ENCODE data around the gene RAB11A. TPM values are rescaled to one million over a fixed set of nuclear protein-coding genes. Genes with fewer than 3 reads are reported as not detected.

The RAB11A gene
- total and polyA plus RNA-seq, 9 of the 15 experiments (the other 6 are each of a cell fraction or from before 2014, with no cell fraction given), result 129 to 369 (median 245) TPM

DNA sequence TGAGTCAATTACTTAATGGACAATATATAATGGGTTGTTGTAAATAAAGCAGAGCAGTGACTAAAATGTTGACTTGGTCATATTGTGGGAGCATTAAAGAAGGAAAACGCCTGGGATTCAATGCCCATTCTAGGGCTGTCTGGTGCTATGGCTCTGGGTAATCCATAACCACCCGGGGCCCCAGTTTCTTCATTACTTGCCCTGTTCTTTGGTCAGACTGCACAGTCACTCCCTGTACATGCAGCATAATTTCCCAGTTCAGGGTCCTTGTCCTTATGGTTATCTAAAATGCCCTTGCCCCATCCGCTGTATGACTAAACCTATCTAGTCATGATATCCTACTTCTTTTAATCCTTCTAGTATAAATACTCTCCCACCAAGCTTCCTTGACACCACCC, 49.7 kb upstream of the RAB11A start (continued):
- TF ChIP-seq, protein P1, sequence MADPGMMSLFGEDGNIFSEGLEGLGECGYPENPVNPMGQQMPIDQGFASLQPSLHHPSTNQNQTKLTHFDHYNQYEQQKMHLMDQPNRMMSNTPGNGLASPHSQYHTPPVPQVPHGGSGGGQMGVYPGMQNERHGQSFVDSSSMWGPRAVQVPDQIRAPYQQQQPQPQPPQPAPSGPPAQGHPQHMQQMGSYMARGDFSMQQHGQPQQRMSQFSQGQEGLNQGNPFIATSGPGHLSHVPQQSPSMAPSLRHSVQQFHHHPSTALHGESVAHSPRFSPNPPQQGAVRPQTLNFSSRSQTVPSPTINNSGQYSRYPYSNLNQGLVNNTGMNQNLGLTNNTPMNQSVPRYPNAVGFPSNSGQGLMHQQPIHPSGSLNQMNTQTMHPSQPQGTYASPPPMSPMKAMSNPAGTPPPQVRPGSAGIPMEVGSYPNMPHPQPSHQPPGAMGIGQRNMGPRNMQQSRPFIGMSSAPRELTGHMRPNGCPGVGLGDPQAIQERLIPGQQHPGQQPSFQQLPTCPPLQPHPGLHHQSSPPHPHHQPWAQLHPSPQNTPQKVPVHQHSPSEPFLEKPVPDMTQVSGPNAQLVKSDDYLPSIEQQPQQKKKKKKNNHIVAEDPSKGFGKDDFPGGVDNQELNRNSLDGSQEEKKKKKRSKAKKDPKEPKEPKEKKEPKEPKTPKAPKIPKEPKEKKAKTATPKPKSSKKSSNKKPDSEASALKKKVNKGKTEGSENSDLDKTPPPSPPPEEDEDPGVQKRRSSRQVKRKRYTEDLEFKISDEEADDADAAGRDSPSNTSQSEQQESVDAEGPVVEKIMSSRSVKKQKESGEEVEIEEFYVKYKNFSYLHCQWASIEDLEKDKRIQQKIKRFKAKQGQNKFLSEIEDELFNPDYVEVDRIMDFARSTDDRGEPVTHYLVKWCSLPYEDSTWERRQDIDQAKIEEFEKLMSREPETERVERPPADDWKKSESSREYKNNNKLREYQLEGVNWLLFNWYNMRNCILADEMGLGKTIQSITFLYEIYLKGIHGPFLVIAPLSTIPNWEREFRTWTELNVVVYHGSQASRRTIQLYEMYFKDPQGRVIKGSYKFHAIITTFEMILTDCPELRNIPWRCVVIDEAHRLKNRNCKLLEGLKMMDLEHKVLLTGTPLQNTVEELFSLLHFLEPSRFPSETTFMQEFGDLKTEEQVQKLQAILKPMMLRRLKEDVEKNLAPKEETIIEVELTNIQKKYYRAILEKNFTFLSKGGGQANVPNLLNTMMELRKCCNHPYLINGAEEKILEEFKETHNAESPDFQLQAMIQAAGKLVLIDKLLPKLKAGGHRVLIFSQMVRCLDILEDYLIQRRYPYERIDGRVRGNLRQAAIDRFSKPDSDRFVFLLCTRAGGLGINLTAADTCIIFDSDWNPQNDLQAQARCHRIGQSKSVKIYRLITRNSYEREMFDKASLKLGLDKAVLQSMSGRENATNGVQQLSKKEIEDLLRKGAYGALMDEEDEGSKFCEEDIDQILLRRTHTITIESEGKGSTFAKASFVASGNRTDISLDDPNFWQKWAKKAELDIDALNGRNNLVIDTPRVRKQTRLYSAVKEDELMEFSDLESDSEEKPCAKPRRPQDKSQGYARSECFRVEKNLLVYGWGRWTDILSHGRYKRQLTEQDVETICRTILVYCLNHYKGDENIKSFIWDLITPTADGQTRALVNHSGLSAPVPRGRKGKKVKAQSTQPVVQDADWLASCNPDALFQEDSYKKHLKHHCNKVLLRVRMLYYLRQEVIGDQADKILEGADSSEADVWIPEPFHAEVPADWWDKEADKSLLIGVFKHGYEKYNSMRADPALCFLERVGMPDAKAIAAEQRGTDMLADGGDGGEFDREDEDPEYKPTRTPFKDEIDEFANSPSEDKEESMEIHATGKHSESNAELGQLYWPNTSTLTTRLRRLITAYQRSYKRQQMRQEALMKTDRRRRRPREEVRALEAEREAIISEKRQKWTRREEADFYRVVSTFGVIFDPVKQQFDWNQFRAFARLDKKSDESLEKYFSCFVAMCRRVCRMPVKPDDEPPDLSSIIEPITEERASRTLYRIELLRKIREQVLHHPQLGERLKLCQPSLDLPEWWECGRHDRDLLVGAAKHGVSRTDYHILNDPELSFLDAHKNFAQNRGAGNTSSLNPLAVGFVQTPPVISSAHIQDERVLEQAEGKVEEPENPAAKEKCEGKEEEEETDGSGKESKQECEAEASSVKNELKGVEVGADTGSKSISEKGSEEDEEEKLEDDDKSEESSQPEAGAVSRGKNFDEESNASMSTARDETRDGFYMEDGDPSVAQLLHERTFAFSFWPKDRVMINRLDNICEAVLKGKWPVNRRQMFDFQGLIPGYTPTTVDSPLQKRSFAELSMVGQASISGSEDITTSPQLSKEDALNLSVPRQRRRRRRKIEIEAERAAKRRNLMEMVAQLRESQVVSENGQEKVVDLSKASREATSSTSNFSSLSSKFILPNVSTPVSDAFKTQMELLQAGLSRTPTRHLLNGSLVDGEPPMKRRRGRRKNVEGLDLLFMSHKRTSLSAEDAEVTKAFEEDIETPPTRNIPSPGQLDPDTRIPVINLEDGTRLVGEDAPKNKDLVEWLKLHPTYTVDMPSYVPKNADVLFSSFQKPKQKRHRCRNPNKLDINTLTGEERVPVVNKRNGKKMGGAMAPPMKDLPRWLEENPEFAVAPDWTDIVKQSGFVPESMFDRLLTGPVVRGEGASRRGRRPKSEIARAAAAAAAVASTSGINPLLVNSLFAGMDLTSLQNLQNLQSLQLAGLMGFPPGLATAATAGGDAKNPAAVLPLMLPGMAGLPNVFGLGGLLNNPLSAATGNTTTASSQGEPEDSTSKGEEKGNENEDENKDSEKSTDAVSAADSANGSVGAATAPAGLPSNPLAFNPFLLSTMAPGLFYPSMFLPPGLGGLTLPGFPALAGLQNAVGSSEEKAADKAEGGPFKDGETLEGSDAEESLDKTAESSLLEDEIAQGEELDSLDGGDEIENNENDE (IDR thresholded peaks at IDR 0.05; ENCODE audit: low read depth, low read length), result no peak
- TF ChIP-seq MEF2A (IDR thresholded peaks at IDR 0.05; ENCODE audit: control insufficient read depth, low read depth, low read length) (peak; percentile 26; the same call in 1 of the 2 replicates), STAG1 (CRISPR knock-in tag; IDR thresholded peaks at IDR 0.05; ENCODE audit: borderline replicate concordance) (no peak), ASH1L (IDR thresholded peaks at IDR 0.05; ENCODE audit: borderline replicate concordance, low read depth, partially characterized antibody) (no peak), SUPT5H (IDR thresholded peaks at IDR 0.05) (no peak), EWSR1 (IDR thresholded peaks at IDR 0.05; ENCODE audit: borderline replicate concordance, low read depth, partially characterized antibody) (no peak), BRD9 (IDR thresholded peaks at IDR 0.05; ENCODE audit: low read depth, partially characterized antibody) (peak; percentile 75), NFIC (IDR thresholded peaks at IDR 0.05) (peak; percentile 35; the same call in 1 of the 2 replicates), POLR2AphosphoS2 (IDR thresholded peaks at IDR 0.05; ENCODE audit: low read length) (no peak), NFRKB (IDR thresholded peaks at IDR 0.05; ENCODE audit: low read depth) (peak; percentile 3; the same call in 1 of the 2 replicates), KLF16 (IDR thresholded peaks at IDR 0.05) (no peak), KDM2B (CRISPR knock-in tag; IDR thresholded peaks at IDR 0.05) (no peak), MCM3 (IDR thresholded peaks at IDR 0.05) (no peak)
- TF ChIP-seq, protein P2, sequence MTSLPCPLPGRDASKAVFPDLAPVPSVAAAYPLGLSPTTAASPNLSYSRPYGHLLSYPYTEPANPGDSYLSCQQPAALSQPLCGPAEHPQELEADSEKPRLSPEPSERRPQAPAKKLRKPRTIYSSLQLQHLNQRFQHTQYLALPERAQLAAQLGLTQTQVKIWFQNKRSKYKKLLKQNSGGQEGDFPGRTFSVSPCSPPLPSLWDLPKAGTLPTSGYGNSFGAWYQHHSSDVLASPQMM (CRISPR knock-in tag; IDR thresholded peaks at IDR 0.05), result no peak
- TF ChIP-seq, protein P3, sequence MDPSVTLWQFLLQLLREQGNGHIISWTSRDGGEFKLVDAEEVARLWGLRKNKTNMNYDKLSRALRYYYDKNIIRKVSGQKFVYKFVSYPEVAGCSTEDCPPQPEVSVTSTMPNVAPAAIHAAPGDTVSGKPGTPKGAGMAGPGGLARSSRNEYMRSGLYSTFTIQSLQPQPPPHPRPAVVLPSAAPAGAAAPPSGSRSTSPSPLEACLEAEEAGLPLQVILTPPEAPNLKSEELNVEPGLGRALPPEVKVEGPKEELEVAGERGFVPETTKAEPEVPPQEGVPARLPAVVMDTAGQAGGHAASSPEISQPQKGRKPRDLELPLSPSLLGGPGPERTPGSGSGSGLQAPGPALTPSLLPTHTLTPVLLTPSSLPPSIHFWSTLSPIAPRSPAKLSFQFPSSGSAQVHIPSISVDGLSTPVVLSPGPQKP (CRISPR knock-in tag; IDR thresholded peaks at IDR 0.05), result no peak

Data from K562 (cell line).